Mucosa of rectum (tissue), 2 donors: ENCODE data around the gene AIG1.
"Not testable (repeated sequence)": the region's sequence is repeated elsewhere in the genome, so short reads cannot be mapped to it uniquely, and the experiment has no call there.

Source experiments
- H3K27ac ChIP-seq, 2 donors: one replicate each; pipeline ENCODE4 v1.7.0; 2013; ENCODE audit warnings: inconsistent platforms in 2 of 2, low read depth in 2 of 2, low read length in 2 of 2
- H3K27me3 ChIP-seq, 2 donors: one replicate each; pipeline ENCODE4 v1.7.0; 2013; ENCODE audit warnings: low read length in 2 of 2; ENCODE audit not compliant: control insufficient read depth in 2 of 2, insufficient read depth in 2 of 2
- H3K36me3 ChIP-seq, 2 donors: one replicate each; pipeline ENCODE4 v1.7.0; 2013; ENCODE audit warnings: low read length in 2 of 2; ENCODE audit not compliant: control insufficient read depth in 2 of 2, insufficient read depth in 2 of 2
- H3K4me1 ChIP-seq, 2 donors: one replicate each; pipeline ENCODE4 v1.7.0; 2013; ENCODE audit warnings: low read length in 2 of 2, mild to moderate bottlenecking in 1 of 2; ENCODE audit not compliant: control insufficient read depth in 2 of 2, insufficient read depth in 2 of 2
- H3K4me3 ChIP-seq, 2 donors: one replicate each; pipeline ENCODE4 v1.7.0; 2013; ENCODE audit warnings: low read length in 2 of 2
- H3K9ac ChIP-seq, 2 donors: one replicate each; pipeline ENCODE4 v1.7.0; 2013; ENCODE audit warnings: low read length in 2 of 2, low read depth in 1 of 2, mild to moderate bottlenecking in 1 of 2
- H3K9me3 ChIP-seq, 2 donors: one replicate each; pipeline ENCODE4 v1.7.0; 2013; ENCODE audit warnings: low read length in 2 of 2; ENCODE audit not compliant: control insufficient read depth in 2 of 2
- donor health status: healthy.
- donor health status: Normal muscosa, but diverticular disease.

The AIG1 gene

DNA sequence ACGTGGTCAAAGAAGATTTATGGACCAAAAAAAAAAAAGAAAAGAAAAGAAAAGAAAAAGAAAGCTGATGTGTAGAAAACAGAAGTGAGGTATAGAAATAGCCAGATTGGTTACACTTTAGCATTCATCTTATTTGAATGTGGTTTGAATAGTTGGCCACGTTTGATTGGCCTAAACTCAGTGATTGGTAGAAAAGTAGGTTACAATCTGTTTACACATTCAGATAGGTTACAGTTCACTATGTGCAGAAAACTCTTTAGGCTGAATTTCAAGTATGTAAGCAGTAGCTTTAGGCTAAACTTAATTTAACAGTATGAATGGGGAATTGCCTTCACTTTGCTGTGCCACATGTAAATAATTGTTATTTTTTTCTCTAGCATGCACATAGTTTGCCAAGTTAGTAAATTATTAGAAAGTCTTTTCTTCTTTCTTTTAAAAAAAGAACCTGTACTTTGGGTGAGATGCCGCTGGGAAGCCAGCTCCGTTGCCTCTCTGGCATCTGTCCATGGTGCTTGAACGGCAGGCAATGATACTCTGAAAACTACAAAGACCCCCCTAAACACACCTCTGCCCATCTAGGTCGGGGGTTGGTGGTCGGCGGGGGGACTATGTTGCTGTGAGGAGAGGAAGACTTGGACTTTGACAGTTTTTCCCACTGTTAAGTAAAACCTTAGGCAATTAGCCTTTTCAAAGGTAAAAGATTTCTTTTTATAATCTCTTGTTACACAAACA, 173.0 kb downstream of the AIG1 start:
- Histone ChIP-seq H3K27ac (no peak overlapping the region), H3K4me1 (no peaks in the 10 kb centered on the region), H3K9ac (no peak overlapping the region), H3K4me3 (no peak overlapping the region), H3K9me3 (no peaks in the 10 kb centered on the region), H3K27me3 (no peaks in the 10 kb centered on the region), H3K36me3 (no peaks in the 10 kb centered on the region)

DNA sequence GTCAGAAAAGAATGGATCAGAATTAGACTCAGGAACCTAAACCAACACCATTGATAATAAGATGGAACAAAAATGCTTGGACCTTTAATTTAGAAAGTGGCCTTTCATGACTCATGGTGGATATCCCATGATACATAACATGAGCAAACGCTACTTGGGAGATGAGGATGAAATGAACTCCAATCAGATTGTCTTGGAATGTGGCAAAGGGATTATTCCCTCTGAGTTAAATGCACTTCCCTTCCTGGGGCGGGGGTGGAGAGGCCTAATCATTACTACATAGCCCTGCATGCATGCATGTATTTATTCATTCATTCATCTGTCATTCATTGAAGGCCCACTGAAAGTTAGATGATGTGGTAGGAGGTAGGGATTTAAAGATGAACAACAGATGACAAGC, 174.0 kb downstream of the AIG1 start:
- Histone ChIP-seq H3K27ac (no peak overlapping the region), H3K4me3 (no peak overlapping the region), H3K9ac (no peak overlapping the region), H3K4me1 (no peaks in the 10 kb centered on the region), H3K9me3 (no peaks in the 10 kb centered on the region), H3K27me3 (no peaks in the 10 kb centered on the region), H3K36me3 (no peaks in the 10 kb centered on the region)

DNA sequence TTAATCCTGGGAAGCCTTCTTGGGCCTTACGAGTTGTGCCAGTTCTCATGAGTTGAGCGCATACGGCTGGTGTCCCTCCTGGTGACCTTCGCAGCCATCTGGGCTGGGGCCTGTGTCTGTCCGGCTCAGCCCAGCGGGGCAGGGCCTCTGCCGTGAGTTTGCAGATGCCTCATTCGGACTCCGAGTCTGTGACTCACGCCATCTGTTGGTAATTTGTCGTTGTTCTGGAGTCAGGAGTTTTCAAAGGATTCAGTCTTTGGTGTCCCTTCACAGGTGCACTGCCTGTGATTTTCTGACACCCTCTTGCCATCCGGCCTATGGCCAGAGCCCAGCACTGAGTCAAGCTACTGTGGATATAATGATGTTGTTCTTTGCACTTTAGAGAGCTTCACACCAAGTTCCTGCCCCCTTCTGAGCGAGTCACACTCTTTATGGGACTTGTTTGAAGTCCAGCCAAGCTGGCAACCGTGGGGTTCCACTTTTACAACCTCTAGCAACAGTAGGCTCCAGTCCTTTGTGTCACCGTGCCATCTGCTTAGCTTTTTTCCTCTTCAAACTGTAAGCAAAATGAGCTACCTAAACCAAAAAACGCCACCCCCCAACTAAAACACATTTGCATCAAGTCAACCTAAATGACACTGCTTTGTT, 175.6 kb downstream of the AIG1 start:
- no peak overlapping the region for H3K9ac ChIP-seq
- no peaks in the 10 kb centered on the region for H3K27me3 ChIP-seq
- no peak overlapping the region for H3K27ac ChIP-seq
- no peaks in the 10 kb centered on the region for H3K4me1 ChIP-seq
- no peaks in the 10 kb centered on the region for H3K36me3 ChIP-seq
- no peak overlapping the region for H3K4me3 ChIP-seq
- no peaks in the 10 kb centered on the region for H3K9me3 ChIP-seq

DNA sequence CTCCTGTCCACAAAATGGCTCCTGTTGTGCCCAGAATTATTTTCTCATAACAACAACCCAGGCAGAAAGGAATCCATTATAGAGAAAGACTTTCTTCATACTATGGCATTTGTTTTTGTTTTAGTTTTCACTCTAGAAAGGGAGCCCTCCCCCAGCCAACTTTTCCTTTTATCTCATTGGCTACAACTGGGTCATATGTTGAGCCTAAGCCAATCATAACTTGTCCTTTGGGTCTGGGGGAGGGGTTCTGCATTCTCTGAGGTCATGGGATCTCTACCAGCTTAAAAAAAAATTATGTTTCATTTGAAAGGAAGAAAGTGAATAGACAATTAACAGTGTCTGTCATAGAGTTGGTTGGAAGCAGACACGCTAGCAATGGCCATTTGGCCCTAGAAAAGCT, 177.6 kb downstream of the AIG1 start:
- Histone ChIP-seq H3K27me3 (no peaks in the 10 kb centered on the region), H3K9me3 (no peaks in the 10 kb centered on the region), H3K36me3 (no peaks in the 10 kb centered on the region), H3K4me3 (no peak overlapping the region), H3K4me1 (no peaks in the 10 kb centered on the region), H3K27ac (no peak overlapping the region), H3K9ac (no peak overlapping the region)

DNA sequence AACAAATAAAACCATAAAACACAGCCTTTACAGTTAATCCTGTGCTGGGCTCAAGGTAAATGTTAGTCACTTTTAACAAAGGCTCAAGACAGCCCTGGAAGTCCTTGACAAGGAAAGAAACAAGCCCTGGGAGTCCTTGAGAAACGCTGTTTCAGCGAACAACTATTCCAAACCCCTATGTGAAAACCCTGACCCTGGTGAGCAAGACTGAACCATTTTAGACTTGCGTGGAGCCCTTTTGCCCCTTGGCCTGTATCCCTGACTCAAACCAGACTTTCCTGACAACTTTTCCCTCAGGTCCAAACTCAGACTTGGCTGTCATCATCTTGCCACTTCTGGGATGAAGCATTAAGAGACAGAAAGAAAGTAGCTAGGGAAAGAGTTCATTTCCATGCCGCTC, 180.4 kb downstream of the AIG1 start:
- no peak overlapping the region for H3K9ac ChIP-seq
- no peak overlapping the region for H3K4me3 ChIP-seq
- H3K9me3 ChIP-seq: no peaks in the 10 kb centered on the region
- H3K27me3 ChIP-seq: no peaks in the 10 kb centered on the region
- no peaks in the 10 kb centered on the region for H3K4me1 ChIP-seq
- H3K27ac ChIP-seq: no peak overlapping the region
- no peaks in the 10 kb centered on the region for H3K36me3 ChIP-seq

DNA sequence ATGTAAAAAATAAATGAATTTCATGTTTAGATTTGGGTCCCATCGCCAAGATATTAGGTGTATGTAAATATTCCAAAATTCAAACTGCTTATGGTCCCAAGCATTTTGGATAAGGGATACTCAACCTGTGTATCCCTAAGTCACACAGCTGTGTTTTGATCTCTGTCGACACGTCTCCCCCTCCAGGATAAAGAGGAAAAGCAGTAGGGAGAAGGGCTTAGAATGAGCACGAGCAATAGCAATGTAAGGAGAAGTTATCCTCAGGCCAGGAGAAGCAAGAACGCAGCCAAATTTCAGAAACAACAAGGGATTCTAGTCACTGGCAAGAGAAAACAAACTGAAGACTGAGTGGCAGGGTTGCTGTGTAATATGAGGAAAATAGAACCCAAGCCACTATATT, 181.2 kb downstream of the AIG1 start:
- Histone ChIP-seq H3K27ac (no peak overlapping the region), H3K4me3 (no peak overlapping the region), H3K36me3 (no peaks in the 10 kb centered on the region), H3K9ac (no peak overlapping the region), H3K4me1 (no peaks in the 10 kb centered on the region), H3K9me3 (no peaks in the 10 kb centered on the region), H3K27me3 (no peaks in the 10 kb centered on the region)

DNA sequence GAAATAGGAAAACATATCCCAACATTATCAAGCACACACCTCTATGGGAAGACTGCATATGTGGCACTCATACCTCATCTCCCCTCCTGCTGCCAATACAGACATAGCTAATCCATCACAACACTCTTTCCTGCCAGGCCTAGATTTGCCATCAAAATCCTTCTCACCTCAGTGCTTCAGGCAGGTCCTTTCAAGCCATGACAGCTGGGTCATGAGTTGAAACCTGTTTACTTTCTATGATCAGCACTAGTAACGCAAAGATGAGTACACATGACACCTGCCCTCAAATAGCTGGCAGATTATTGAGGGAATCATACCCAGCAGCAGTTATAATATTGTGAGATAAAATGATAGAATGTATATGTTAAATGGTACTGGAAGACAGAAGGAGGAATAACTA, 183.1 kb downstream of the AIG1 start:
- Histone ChIP-seq H3K4me1 (no peaks in the 10 kb centered on the region), H3K27ac (no peak overlapping the region), H3K27me3 (no peaks in the 10 kb centered on the region), H3K36me3 (no peaks in the 10 kb centered on the region), H3K9ac (no peak overlapping the region), H3K9me3 (no peaks in the 10 kb centered on the region), H3K4me3 (no peak overlapping the region)

DNA sequence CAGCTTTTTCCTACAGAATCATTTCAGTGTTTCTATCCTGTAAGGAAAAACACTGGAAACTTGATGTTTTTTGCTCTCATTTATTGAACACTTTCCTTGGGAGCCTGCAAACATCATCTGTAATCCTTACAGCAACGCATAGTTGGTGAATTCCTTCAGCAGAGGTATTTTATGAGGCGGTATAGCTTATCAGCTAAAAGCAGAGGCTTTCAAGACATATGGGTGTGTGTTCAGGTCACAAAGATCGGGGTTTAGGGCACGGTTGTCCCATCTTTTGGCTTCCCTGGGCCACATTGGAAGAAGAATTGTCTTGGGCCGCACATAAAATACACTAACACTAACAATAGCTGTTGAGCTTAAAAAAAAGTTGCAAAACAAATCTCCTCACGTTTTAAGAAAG, 185.0 kb downstream of the AIG1 start:
- no peak overlapping the region for H3K27ac ChIP-seq
- no peak overlapping the region for H3K9ac ChIP-seq
- no peaks in the 10 kb centered on the region for H3K4me1 ChIP-seq
- no peaks in the 10 kb centered on the region for H3K36me3 ChIP-seq
- H3K4me3 ChIP-seq: no peak overlapping the region
- no peaks in the 10 kb centered on the region for H3K27me3 ChIP-seq
- H3K9me3 ChIP-seq: no peaks in the 10 kb centered on the region

DNA sequence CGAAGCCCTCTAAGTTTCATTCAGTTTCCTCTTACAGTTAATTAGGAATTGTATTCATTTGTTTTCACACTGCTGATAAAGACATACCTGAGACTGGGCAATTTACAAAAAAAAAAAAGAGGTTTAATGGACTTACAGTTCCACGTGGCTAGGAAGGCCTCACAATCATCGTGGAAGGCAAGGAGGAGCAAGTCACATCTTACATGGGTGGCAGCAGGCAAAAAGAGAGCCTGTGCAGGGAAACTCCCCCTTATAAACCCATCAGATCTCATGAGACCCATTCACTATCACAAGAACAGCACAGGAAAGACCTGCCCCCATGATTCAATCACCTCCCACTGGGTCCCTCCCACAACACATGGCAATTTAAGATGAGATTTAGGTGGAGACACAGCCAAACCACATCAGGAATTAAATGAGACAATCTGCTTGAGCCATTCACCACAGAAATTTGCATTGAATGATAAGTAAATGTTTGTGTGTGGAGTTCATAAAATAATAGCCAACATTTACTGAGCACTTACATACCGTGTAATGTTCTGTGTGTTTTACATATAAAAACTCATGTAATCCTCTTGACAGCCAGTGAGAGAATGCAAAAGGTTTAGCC, 185.6 kb downstream of the AIG1 start:
- not testable (repeated sequence) for H3K9me3 ChIP-seq, H3K4me3 ChIP-seq, H3K36me3 ChIP-seq, H3K9ac ChIP-seq, H3K4me1 ChIP-seq, H3K27me3 ChIP-seq, H3K27ac ChIP-seq

DNA sequence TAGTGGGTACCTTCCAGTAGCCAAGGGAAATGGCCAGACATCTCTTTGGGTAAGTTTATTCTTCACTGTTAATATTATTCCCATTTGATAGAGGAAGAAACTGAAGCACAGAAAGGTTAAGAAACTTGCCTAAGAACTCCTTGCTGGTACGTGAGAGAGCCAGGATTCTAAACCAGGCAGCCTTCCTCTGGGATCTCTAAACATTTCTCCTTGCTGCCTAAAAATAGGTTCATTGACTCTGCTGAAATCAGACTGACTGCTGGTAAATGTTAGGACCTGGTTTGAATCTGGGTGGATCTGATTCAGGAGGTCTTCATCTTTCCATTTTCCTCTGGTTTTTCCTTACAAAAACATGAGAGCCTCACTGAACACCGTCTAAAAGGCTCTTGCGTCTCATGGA, 186.9 kb downstream of the AIG1 start:
- H3K27ac ChIP-seq: no peak overlapping the region
- H3K27me3 ChIP-seq: no peaks in the 10 kb centered on the region
- H3K4me3 ChIP-seq: no peak overlapping the region
- H3K4me1 ChIP-seq: no peaks in the 10 kb centered on the region
- no peaks in the 10 kb centered on the region for H3K36me3 ChIP-seq
- H3K9ac ChIP-seq: no peak overlapping the region
- no peaks in the 10 kb centered on the region for H3K9me3 ChIP-seq
